Measurements from ENCODE around the gene LRRC14B. TPM values are rescaled to one million over a fixed set of nuclear protein-coding genes. Genes with fewer than 3 reads are reported as not detected.

Gene LRRC14B
- total and polyA plus RNA-seq, 10 donors, result 0.10 TPM; not detected in 9

DNA sequence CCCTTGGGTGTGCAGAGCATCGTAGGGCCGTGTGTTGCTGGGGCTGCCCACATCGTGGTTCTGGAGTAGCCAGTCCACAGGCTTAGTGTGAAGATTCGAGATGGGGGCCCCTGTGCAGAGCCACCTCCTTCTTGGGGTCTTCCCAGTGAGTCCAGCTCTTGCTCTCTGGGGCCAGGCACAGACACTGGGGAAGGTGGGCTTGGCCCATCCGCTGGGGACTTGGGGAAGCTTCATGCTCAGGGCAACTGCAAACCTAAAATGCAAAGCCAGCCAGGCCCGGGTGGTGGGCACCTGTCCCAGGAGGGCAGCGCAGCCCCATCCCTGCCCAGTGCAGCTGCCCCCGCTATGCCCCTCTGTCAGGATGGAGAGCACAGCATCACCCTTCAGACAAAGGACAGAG, 46.4 kb upstream of the LRRC14B start:
- Histone ChIP-seq H3K9me3 (peaks cover 0 to 35% (median 30%) of the 10 kb centered on the region in 8 donors), H3K27me3 (replicated peaks in 1 of 7) (peaks cover 0 to 22% (median 0%) of the 10 kb centered on the region in 7 donors), H3K36me3 (peaks cover 0 to 4% (median 0%) of the 10 kb centered on the region in 6 donors), H3K4me3 (no peak overlapping the region), H3K27ac (no peak overlapping the region), H3K4me1 (no peaks in the 10 kb centered on the region)
- intact Hi-C loops (cut with DNase I; ENCODE audit: low total_unique reads), result no loop called here
- TF ChIP-seq POLR2AphosphoS5 (IDR thresholded peaks at IDR 0.05), result no peak
- no peak for TF ChIP-seq POLR2A (IDR thresholded peaks at IDR 0.05)
- TF ChIP-seq CTCF (IDR thresholded peaks at IDR 0.05 in 8 of 11, conservative IDR thresholded peaks at IDR 0.05 in 3 of 11), result no peak
- 87 to 100% (median 89%) methylated on average over 3 to 8 of the region's 8 CpGs; no CpG with 5 or more reads in 1 of the 5 donors for whole genome bisulfite sequencing, 5 donors
- DNase-seq, result no peak

DNA sequence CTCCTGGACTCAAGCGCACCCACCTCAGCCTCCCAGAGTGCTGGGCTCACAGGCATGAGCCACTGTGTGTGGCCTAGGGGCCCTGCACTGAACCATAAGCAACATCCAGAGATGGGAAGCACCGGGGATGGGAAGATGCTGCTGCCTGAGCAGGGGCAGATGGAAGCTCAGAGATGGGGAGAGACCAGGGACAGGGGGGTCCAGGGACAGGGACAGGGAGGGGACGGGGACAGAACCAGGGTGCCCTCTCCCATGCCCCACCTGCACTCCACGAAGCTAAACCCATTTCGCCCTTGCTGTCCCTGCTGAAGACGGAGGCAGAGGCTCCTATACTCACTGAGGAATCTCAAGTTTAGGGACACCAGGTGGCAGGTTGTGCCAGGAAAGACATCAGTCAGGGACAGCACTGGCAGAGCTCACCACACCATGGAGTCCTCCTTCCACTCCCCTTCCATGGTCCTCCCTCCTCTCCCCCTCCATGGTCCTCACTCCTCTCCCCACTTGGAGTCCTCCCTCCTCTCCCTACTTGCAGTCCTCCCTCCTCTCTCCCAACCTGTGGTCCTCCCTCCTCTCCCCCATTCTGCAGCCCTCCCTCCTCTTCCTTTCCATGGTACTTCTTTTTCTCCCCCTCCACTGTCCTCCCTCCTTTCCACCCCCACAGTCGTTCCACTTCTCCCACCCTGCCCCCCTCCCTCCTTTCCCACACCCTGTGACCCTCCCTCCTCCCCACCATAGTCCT, 45.5 kb upstream of the LRRC14B start:
- Histone ChIP-seq H3K36me3 (peaks cover 0 to 4% (median 0%) of the 10 kb centered on the region in 6 donors), H3K27me3 (replicated peaks in 1 of 7) (peaks cover 0 to 16% (median 0%) of the 10 kb centered on the region in 7 donors), H3K9me3 (peaks cover 0 to 35% (median 30%) of the 10 kb centered on the region in 8 donors), H3K4me3 (no peak overlapping the region), H3K27ac (no peak overlapping the region), H3K4me1 (no peaks in the 10 kb centered on the region)
- DNase-seq, result no peak
- intact Hi-C loops (cut with DNase I; ENCODE audit: low total_unique reads), result no loop called here
- TF ChIP-seq CTCF (IDR thresholded peaks at IDR 0.05 in 8 of 11, conservative IDR thresholded peaks at IDR 0.05 in 3 of 11) (no peak), POLR2A (IDR thresholded peaks at IDR 0.05) (no peak), POLR2AphosphoS5 (IDR thresholded peaks at IDR 0.05) (no peak)
- 59 to 88% (median 86%) methylated on average over 7 of the region's 7 CpGs for WGBS, 5 donors

DNA sequence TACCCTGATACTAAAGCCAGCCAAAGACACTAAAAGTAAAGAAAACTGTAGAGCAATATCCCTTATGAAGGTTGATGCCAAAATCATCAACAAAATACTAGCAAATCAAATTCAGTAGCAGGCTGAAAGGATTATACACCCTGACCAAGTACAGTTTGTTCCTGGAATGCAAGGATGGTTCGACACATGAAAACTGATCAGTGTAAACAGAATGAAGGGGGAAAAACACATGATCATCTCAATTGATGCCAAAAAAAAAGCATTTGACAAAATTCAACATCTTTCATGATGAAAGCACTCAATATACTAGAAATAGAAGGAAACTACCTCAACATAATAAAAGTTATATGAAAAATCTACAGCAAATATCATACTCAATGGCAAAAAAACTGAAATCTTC, 43.5 kb upstream of the LRRC14B start:
- WGBS, 5 donors, result 86 to 98% (median 97%) methylated on average over 1 of the region's 1 CpG
- intact Hi-C loops (cut with DNase I; ENCODE audit: low total_unique reads), result no loop called here

More for the DNA sequence above, 43.5 kb upstream of the LRRC14B start:
- peaks cover 0 to 4% (median 0%) of the 10 kb centered on the region in 6 donors for H3K36me3 ChIP-seq
- no peak overlapping the region for H3K4me3 ChIP-seq
- peaks cover 0 to 35% (median 30%) of the 10 kb centered on the region in 8 donors for H3K9me3 ChIP-seq
- DNase-seq, result no peak
- H3K27ac ChIP-seq, result no peak overlapping the region
- H3K4me1 ChIP-seq, result no peaks in the 10 kb centered on the region
- peaks cover 0 to 16% (median 0%) of the 10 kb centered on the region in 7 donors for H3K27me3 ChIP-seq (replicated peaks in 1 of 7)
- TF ChIP-seq POLR2A (IDR thresholded peaks at IDR 0.05) (no peak), CTCF (IDR thresholded peaks at IDR 0.05 in 8 of 11, conservative IDR thresholded peaks at IDR 0.05 in 3 of 11) (no peak), POLR2AphosphoS5 (IDR thresholded peaks at IDR 0.05) (no peak)

All from spleen (tissue), 11 donors.